Measurements from ENCODE around the gene RBMS1. TPM values are rescaled to one million over a fixed set of nuclear protein-coding genes. Genes with fewer than 3 reads are reported as not detected.
A peak's percentile ranks its signal among the peaks of the same experiment; 100 is the strongest.

Gene RBMS1
- total and polyA plus RNA-seq, 2 of the 4 experiments (the other 2 are of a cell fraction), result 43.5 to 64.9 TPM

GRCh38 chr2:160331258-160332025 is 162.2 kb downstream of the RBMS1 start:
- ATAC-seq (ENCODE audit: low read depth) (no peak), DNase-seq (no peak)
- H3K27ac ChIP-seq (ENCODE audit: insufficient read depth, low read length), result peak overlapping the region; percentile 9; the same call in 1 of the 2 replicates
- peaks cover 24 to 82% of the 10 kb centered on the region in 2 experiments for H3K79me1 ChIP-seq (ENCODE audit: low read depth in 1 of 2, low read length in 2 of 2)
- H2AFZ ChIP-seq (replicated peaks; ENCODE audit: low read length, poor library complexity), result no peak overlapping the region
- H2BK20ac ChIP-seq (ENCODE audit: low read depth, low read length), result no peak overlapping the region
- peak overlapping the region; percentile 57; the same call in 1 of the 2 replicates for H3K23ac ChIP-seq (ENCODE audit: low read depth, low read length)
- 100% methylated on average over 1 of the region's 6 CpGs; no CpG with 5 or more reads in 1 of the 2 experiments for WGBS, 2 experiments (ENCODE audit: extremely low coverage in 2 of 2, insufficient read length in 1 of 2)
- H3K27me3 ChIP-seq (ENCODE audit: control insufficient read depth, insufficient read depth, low read length), result no peaks in the 10 kb centered on the region
- no peak overlapping the region for H3K18ac ChIP-seq (ENCODE audit: low read depth, low read length)
- CTCF ChIA-PET, result interaction anchor here (1.0 to 1.3 kb wide), 2 partner anchors 633 to 638 kb away, joined by 3 to 4 read pairs; no protein-coding TSS in a partner anchor
- H3K9me1 ChIP-seq (ENCODE audit: insufficient read depth, low read length), result peaks cover 25% of the 10 kb centered on the region
- intact Hi-C loops (cut with micrococcal nuclease) (no loop called here), in situ Hi-C loops (cut with MboI; ENCODE audit: low sequenced_read_pairs) (no loop called here), dilution Hi-C loops (cut with HindIII; ENCODE audit: low sequenced_read_pairs, unreplicated experiment) (no loop called here)
- peaks cover 8% of the 10 kb centered on the region for H3K36me3 ChIP-seq (ENCODE audit: control insufficient read depth, insufficient read depth, low read length)
- no peak overlapping the region for H2BK120ac ChIP-seq (ENCODE audit: low read depth, low read length)
- H2BK5ac ChIP-seq (ENCODE audit: low read depth, low read length, poor library complexity, severe bottlenecking), result no peak overlapping the region
- no peak overlapping the region for H4K8ac ChIP-seq (ENCODE audit: low read depth in 2 of 2, low read length in 2 of 2)
- no peak overlapping the region for H3K4me3 ChIP-seq (ENCODE audit: insufficient read depth, low read depth, low read length)
- no peak overlapping the region for H4K91ac ChIP-seq (ENCODE audit: insufficient read depth, low read depth, low read length)
- peak overlapping the region; percentile 22; the same call in 1 of the 2 replicates for H3K4me2 ChIP-seq (ENCODE audit: low read depth, low read length)
- H3K14ac ChIP-seq (replicated peaks; ENCODE audit: low read depth, low read length), result peak overlapping the region; percentile 24; the same call in 1 of the 2 replicates
- peaks cover 34% of the 10 kb centered on the region for H3K4me1 ChIP-seq (ENCODE audit: control insufficient read depth, insufficient read depth, low read length)
- H2BK15ac ChIP-seq (ENCODE audit: low read depth, low read length), result no peak overlapping the region
- BruUV-seq (replicated peaks), result no TSS peak
- H3K4ac ChIP-seq (ENCODE audit: low read depth, low read length), result peak overlapping the region; percentile 3; the same call in 1 of the 2 replicates
- H4K5ac ChIP-seq (ENCODE audit: low read depth, low read length), result no peak overlapping the region
- H3K9me3 ChIP-seq (ENCODE audit: control insufficient read depth, insufficient read depth, low read length), result no peaks in the 10 kb centered on the region
- H2AK5ac ChIP-seq (ENCODE audit: low read depth, low read length), result no peak overlapping the region
- H4K20me1 ChIP-seq (ENCODE audit: insufficient read depth, low read length), result peaks cover 84% of the 10 kb centered on the region
- no peak overlapping the region for H2AK9ac ChIP-seq (replicated peaks; ENCODE audit: low read depth, low read length, poor library complexity)
- H3K9ac ChIP-seq (ENCODE audit: low read depth, low read length), result no peak overlapping the region
- no peak overlapping the region; the same call in 1 of the 2 replicates for H3K56ac ChIP-seq (ENCODE audit: extremely low read depth, insufficient read depth, low read length)
- TF ChIP-seq CHD1 (IDR thresholded peaks at IDR 0.05; ENCODE audit: low read depth, low read length), result no peak
- no peak for TF ChIP-seq RFX5 (IDR thresholded peaks at IDR 0.05; ENCODE audit: low read depth, low read length)
- TF ChIP-seq FOS (IDR thresholded peaks at IDR 0.05; ENCODE audit: low read depth, low read length), result no peak
- POLR2A ChIA-PET (ENCODE audit: unreplicated experiment), result no interaction called here

Data from IMR-90 (cell line).